ENCODE measurements around the gene SUPT16H. TPM values are rescaled to one million over a fixed set of nuclear protein-coding genes. Genes with fewer than 3 reads are reported as not detected.
A peak's percentile ranks its signal among the peaks of the same experiment; 100 is the strongest.

The SUPT16H gene
- total and polyA plus RNA-seq, 12 donors = 24.8 to 36.1 (median 30.2) TPM

- no peaks in the 10 kb centered on the region for H3K9me3 ChIP-seq
- no peak for DNase-seq
- H3K4me1 ChIP-seq = peaks cover 0 to 17% (median 0%) of the 10 kb centered on the region in 9 donors
- no peak overlapping the region for H3K27ac ChIP-seq
- WGBS, 2 donors = 89 to 93% methylated on average over 1 to 3 of the region's 3 CpGs
- intact Hi-C loops (cut with DNase I) = loop anchor here in 1 of 10 donors (5.0 kb wide), 1 partner anchor 43 kb away; the partner anchor contains the start of gene HNRNPC
- no peak for ATAC-seq
- H3K4me3 ChIP-seq = no peak overlapping the region
- H3K27me3 ChIP-seq = peaks cover 0 to 8% (median 0%) of the 10 kb centered on the region in 7 donors
- TF ChIP-seq, protein P1, sequence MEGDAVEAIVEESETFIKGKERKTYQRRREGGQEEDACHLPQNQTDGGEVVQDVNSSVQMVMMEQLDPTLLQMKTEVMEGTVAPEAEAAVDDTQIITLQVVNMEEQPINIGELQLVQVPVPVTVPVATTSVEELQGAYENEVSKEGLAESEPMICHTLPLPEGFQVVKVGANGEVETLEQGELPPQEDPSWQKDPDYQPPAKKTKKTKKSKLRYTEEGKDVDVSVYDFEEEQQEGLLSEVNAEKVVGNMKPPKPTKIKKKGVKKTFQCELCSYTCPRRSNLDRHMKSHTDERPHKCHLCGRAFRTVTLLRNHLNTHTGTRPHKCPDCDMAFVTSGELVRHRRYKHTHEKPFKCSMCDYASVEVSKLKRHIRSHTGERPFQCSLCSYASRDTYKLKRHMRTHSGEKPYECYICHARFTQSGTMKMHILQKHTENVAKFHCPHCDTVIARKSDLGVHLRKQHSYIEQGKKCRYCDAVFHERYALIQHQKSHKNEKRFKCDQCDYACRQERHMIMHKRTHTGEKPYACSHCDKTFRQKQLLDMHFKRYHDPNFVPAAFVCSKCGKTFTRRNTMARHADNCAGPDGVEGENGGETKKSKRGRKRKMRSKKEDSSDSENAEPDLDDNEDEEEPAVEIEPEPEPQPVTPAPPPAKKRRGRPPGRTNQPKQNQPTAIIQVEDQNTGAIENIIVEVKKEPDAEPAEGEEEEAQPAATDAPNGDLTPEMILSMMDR (IDR thresholded peaks at IDR 0.05) = no peak
- H3K36me3 ChIP-seq = no peaks in the 10 kb centered on the region
Observed at GRCh38 chr14:21309956-21310355, 73.9 kb downstream of the SUPT16H start.

DNA sequence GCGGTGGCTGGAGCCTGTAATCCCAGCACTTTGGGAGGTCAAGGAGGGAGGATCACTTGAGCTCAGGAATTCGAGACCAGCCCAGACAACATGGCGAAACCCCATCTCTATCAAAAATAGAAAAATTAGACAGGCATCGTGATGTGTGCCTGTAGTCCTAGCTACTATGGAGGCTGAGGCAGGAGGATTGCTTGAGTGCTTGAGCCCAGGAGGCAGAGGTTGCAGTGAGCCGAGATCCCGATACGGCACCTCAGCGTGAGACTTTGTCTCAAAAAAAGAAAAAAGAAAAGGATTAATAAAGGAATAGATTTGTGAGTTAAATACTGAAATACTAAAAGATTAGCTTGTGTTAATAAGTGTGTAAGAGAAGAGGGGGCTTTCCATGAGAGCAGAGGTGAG is 74.6 kb downstream of the SUPT16H start:
- ATAC-seq = peak in 2 of 8 donors; percentile 10 to 11
- TF ChIP-seq, protein P1 (IDR thresholded peaks at IDR 0.05) = no peak
- no peak for DNase-seq
- Histone ChIP-seq H3K36me3 (no peaks in the 10 kb centered on the region), H3K4me3 (peak overlapping the region in 8 of 10 donors; percentile 12 to 50 (median 45)), H3K27me3 (peaks cover 0 to 8% (median 0%) of the 10 kb centered on the region in 7 donors), H3K27ac (peak overlapping the region in 5 of 10 donors; percentile 28 to 85 (median 77)), H3K4me1 (peaks cover 0 to 17% (median 0%) of the 10 kb centered on the region in 9 donors), H3K9me3 (no peaks in the 10 kb centered on the region)
- WGBS, 2 donors = 78% methylated on average over 8 of the region's 8 CpGs
- intact Hi-C loops (cut with DNase I) = loop anchor here in 1 of 10 donors (5.0 kb wide), 1 partner anchor 42 kb away; the partner anchor contains the start of gene HNRNPC

GRCh38 chr14:21308479-21309237 is 75.2 kb downstream of the SUPT16H start:
- peak; percentile 29 to 71 for DNase-seq
- Histone ChIP-seq H3K27ac (peak overlapping the region in 9 of 10 donors; percentile 36 to 85 (median 69)), H3K9me3 (no peaks in the 10 kb centered on the region), H3K4me1 (peaks cover 0 to 17% (median 0%) of the 10 kb centered on the region in 9 donors), H3K4me3 (peak overlapping the region in 9 of 10 donors; percentile 12 to 50 (median 45)), H3K36me3 (no peaks in the 10 kb centered on the region), H3K27me3 (peaks cover 0 to 8% (median 0%) of the 10 kb centered on the region in 7 donors)
- peak; percentile 88 to 94 (median 91) for ATAC-seq
- TF ChIP-seq, protein P1 (IDR thresholded peaks at IDR 0.05) = no peak
- 3 to 4% methylated on average over 16 of the region's 16 CpGs for WGBS, 2 donors
- intact Hi-C loops (cut with DNase I) = loop anchor here in 1 of 10 donors (5.0 kb wide), 1 partner anchor 41 kb away; the partner anchor contains the start of gene HNRNPC

GRCh38 chr14:21308132-21308478 is 75.7 kb downstream of the SUPT16H start:
- DNase-seq (no peak), ATAC-seq (peak; percentile 69 to 83 (median 78))

More at GRCh38 chr14:21308132-21308478, 75.7 kb downstream of the SUPT16H start:
- Histone ChIP-seq H3K27me3 (peaks cover 0 to 6% (median 0%) of the 10 kb centered on the region in 7 donors), H3K36me3 (no peaks in the 10 kb centered on the region), H3K27ac (peak overlapping the region in 9 of 10 donors; percentile 36 to 85 (median 69)), H3K4me1 (peaks cover 0 to 13% (median 0%) of the 10 kb centered on the region in 9 donors), H3K9me3 (no peaks in the 10 kb centered on the region), H3K4me3 (peak overlapping the region in 9 of 10 donors; percentile 12 to 50 (median 45))
- TF ChIP-seq, protein P1 (IDR thresholded peaks at IDR 0.05) = no peak
- intact Hi-C loops (cut with DNase I) = loop anchor here in 1 of 10 donors (5.0 kb wide), 1 partner anchor 41 kb away; the partner anchor contains the start of gene HNRNPC

All from heart right ventricle (tissue), 16 donors.